NT2/D1 (cell line): Measurements from ENCODE around the gene GAN.

Experiments used
- SUZ12 ChIP-seq: IDR thresholded peaks from 2 replicates; pipeline ENCODE4 v1.6.1; 2011; ENCODE audit not compliant: insufficient read length, insufficient read depth; ENCODE audit errors: extremely low read depth
- ZNF274 ChIP-seq: IDR thresholded peaks from 2 replicates; pipeline ENCODE4 v1.6.1; 2011; ENCODE audit warnings: mild to moderate bottlenecking, low read depth, low read length

DNA sequence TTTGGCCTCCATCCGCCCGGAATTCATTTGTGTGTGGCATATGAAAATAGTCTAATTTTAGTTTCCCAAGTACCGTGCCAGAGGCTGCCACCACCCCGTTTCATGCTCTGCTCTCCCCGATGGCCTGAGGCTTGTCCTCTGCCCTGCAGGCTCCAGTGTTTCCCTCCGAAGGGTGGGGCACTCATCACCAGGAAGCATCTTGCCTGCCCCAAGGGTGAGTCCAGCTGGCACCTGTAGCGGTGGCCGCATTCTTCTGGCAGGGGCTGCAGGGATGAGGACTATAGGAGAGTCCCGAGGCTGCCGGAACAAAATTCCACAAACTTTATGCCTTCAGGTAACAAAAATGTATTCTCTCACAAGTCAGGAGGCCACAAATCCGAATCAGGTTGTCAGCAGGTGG is 106.8 kb downstream of the GAN start:
- TF ChIP-seq SUZ12: no peak
- no peak for TF ChIP-seq ZNF274
